Islet precursor cell (in vitro differentiated cells): Measurements from ENCODE around the gene FCRLA.
"Not testable (repeated sequence)": the region's sequence is repeated elsewhere in the genome, so short reads cannot be mapped to it uniquely, and the experiment has no call there.

ENCODE experiments used
- DNase-seq: peaks from one replicate; pipeline ENCODE4 v3.0.0-alpha.2; 2018

Gene FCRLA

DNA sequence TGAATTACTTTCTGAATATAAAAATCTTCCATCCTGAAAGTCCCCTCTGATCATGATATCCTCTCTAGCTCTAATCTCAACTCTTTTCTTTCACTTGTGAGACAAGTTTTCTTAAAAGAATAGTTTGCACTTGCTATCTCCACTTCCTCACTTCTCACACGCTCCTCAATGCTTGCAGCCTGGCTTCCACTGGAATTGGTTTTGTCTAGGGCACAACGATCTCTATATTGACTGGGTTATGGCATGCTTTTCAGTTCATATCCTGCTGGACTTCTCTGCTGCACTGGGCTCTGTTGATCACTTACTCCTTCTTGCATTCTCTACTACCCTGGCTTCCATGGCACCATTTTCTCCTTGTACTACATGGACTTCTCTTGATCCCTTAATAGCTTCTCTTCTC, 474 bp downstream of the FCRLA start:
- no peak for DNase-seq

DNA sequence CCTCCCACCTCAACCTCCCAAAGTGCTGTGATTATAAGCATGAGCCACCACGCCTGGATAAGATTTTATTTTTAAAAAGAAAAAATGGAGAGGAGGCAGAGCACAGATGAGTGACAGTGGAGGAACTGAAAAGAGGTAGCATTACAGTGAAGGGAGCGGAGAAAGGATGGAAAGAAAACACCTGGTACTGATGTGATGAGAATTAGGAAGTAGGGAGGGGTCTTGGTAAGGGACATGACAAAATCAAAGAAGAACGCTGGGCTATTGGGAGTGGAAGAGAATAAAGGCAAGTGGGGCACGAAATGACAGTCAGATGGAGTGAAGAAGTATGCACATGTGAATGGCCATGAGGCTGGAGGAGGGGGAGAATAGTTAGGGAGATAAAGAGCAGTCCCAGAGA, 2.3 kb downstream of the FCRLA start:
- no peak for DNase-seq

DNA sequence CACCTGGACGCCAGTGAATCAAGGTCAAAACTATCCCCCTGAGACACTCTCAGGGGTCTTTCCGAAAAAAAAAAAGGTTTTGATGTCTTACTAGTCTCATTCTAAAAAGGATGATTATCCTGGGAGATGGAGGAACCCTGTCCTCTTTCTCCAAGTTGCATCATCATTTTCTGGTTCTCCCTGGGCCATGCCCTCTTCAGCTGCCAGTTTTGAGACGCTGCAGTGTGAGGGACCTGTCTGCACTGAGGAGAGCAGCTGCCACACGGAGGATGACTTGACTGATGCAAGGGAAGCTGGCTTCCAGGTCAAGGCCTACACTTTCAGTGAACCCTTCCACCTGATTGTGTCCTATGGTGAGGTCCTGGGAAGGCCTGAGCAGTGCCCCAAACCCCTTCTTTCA, 3.5 kb downstream of the FCRLA start:
- no peak for DNase-seq

DNA sequence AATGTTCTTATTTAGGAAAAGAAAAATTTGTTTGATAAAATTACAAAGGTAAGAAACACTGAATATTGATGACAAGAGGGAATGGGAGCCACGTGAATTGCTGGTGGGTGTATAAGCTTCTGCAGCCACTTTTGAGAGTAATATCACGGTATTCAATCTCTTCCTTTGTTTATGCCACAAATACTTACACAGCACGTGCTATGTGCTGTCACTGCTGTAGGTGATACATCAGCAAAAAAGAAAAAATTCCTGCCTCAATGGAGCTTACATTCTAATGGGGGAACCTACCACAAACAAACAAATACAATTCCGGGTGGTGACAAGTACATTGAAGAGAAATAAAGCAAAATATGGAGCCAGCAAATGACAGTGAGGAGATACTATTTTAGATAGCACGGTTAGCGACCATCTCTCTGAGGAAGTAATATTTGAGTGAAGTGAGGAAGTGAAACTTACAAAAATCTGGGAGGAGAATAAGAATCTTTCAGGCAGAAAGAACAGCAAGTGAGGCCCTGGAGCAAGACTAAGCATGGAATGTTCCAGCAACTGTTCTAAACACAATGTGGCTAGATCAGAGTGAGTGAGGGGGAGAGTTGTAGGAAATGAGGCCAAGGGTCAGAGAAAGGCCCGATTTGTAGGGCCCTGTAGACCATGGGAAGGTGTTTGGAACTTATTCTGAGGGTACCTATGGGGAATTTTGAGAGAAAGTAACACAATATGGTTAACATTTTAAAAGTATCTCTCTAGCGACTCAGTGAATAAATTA, 11.7 kb downstream of the FCRLA start:
- no peak for DNase-seq

DNA sequence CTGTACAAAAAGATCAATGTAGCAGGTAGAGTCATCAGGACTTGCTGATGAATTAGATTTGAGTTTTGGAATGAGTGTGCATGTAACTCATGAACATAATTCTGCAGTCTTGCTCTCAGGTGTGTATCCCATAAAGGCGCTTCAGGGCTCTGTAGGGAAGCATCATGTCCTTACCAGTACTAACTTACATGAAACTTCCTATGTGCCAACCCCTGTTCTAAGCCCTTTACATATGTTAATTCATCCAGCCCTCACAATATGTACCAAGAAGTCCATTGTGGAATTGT, 12.2 kb downstream of the FCRLA start:
- no peak for DNase-seq

DNA sequence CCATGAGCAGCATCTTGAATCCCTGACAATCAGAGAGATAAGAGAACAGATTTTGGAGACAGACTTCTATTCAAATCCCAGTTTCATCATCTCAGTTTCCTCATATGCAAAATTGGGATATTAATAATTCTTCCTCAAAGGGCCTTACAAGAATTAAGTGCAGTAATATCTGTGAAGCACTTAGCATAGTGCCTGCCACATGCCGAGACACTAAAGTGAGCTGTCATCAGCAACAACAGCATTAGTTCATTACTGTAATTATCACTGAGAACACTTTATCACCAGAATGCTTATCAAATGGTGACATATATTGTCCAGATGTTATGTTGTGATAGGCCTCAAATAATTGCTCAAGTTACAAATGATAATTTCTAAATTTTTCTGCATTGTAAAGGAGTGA, 13.4 kb downstream of the FCRLA start:
- DNase-seq = no peak

DNA sequence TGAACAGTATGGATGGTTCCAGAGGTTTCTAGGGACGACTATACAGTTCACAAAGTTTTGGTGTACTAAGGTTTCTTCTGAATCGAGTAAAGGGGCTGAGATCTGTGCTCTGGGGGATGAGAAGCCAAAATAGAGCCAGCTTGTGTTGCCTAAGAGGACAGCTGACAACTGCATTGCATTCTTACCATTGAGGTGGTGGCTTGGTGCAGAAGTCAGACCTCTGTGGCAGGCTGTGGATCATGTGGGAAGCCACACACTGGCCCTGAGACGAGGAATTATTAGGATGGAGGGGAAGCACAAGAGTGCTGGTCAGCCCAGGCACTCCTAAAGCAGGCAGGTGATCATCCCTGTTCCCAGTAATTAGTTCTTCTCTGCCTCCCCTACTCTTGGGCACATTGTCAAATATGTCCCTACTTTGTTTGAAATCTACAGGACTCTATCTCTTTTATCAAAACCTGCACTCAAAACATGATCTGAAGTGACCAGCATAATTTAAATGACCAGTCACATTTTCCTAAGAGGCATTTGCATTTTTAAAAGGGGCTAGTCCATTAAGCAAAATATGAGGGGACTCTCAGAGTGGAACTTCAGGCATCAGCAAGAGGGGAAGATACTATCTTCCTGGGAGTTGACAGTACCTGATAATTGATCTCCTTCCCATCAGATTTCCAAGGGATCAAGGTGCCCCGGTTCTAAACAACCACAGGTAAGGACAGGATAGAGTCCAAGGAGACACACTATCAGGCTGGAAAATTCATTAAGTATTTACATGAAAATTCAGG, 14.1 kb downstream of the FCRLA start, which contains the start of gene FCRLB:
TSS of gene FCRLB (plus strand) at position 589 of the 782 bp plus-strand sequence. CDS start 1,129 bp downstream, outside the sequence.
- DNase-seq = no peak

DNA sequence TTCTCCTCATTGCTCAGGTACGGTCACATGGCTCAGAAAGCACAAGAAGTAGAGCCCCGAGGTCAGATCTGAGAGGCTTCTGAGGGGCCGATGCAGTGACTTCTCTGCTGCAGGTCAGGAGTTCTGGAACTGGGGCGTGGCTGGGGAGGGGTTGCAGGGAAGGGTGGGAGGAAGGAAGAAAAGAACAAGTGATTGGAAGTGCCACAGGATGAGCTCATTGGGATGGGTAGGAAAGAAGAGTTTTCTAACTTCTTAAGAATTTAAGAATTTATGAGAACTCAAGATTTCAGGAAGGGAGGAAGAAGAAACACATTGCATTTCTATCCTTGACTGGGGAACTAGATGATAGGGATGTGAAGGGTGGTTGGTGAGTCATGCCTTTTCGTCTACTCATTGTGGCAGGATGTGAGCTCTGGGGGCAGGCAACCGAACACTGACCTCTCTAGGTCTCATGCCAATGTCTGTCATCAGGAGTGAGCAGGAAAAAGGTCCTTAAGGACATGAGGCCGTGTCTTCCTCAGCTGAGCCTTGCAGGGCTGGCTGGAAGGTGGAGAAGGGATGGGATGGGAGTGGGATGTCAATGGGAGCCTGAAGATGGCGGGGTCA, 14.8 kb downstream of the FCRLA start:
- peak; percentile 62 for DNase-seq

DNA sequence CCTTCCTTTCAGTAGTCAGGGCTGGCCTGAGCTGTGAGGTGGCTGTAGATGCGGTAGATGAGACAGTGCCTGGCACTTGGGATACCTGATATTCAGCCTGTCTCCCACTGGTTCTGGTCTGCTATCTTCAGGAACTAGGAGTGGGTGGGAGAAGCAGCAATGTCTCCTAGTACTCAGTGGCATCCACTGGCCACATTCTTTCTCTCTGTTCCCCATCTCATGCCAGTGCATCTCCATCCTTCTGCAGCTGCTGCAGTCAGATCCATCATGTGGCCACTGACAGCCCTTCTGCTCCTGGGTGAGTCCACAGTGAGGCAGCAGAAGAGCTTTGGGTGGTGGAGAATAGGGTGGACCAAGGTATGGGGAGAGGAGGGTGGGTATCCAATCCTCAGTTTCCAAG, 15.4 kb downstream of the FCRLA start:
- no peak for DNase-seq

DNA sequence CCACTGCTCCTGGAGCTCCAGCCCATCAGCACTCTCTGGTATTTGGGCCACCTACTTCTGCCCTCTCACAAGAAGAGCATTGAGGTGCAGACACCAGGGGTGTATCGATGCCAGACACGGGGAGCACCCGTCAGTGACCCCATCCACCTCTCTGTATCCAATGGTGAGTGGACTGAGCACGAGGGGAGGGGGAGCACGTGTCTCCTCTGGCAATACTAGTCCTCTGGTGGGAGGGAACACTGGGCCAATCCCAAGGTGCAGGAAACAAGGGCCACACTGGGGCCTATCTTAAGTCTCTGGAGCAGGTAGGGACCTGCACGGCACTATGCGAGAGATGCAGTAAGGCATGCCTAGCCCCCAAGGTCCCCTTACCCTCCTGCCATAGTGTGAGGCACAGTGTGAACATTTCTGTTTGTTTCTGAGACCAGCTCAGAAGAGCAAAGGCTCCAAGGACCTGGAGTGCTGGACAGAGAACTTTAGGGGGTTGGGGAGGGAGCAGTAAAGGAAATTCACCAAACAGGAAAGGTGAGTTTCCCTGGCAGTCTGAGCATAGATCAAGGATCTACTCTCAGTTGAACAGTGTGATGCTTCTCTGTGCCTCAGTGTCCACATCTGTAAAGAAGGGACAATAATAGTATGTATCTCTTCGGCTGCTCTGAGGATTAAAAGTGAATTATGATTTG, 16.6 kb downstream of the FCRLA start:
- DNase-seq = no peak

DNA sequence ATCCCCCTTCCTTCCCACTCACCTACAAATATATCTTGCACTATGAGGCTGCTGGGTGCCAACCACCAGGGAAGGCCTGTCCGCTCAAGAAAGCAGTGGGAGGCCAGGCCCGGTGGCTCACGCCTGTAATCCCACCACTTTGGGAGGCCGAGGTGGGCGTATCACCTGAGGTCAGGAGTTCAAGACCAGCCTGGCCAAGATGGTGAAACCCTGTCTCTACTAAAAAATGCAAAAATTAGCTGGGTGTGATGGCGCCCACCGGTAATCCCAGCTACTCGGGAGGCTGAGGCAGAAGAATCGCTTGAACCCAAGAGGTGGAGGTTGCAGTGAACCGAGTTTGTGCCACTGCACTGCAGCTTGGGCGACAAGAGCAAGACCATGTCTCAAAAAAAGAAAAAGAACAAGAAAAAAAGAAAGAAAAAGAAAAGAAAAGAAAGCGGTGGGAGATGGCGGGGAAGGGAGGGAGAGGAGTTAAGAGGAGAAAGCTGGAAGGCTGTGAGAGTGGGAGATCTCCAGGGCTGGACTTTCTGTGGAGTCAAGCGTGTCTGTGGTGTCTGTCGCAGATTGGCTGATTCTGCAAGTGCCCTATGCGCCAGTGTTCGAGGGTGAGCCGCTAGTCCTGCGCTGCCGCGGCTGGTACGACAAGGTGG, 18.4 kb downstream of the FCRLA start:
- DNase-seq = not testable (repeated sequence)

DNA sequence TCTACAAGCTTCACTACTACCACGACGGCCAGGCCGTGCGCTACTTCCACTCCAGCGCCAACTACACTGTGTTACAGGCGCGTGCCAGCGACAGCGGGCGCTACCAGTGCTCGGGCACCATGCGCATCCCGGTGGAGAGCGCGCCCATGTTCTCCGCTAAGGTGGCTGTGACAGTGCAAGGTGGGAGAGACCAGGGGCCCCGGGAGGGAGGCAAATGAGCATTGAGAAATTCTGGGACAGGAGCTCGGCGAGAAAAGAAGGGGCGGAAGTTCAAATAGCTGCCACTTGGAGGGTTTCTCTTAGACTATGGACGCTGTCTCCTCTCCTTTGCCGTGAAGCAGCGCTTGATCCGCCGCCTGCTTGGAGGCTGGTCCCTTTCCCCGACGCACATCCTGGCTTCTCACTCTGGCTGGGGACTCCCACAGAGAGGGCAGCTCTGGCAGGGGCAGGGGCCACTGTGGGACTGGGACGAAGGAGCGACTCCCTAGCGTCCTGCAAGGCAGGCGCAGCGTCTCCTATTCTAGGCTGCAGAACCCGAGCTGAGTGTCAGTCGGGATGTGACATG, 19.0 kb downstream of the FCRLA start:
- peak; percentile 82 for DNase-seq

DNA sequence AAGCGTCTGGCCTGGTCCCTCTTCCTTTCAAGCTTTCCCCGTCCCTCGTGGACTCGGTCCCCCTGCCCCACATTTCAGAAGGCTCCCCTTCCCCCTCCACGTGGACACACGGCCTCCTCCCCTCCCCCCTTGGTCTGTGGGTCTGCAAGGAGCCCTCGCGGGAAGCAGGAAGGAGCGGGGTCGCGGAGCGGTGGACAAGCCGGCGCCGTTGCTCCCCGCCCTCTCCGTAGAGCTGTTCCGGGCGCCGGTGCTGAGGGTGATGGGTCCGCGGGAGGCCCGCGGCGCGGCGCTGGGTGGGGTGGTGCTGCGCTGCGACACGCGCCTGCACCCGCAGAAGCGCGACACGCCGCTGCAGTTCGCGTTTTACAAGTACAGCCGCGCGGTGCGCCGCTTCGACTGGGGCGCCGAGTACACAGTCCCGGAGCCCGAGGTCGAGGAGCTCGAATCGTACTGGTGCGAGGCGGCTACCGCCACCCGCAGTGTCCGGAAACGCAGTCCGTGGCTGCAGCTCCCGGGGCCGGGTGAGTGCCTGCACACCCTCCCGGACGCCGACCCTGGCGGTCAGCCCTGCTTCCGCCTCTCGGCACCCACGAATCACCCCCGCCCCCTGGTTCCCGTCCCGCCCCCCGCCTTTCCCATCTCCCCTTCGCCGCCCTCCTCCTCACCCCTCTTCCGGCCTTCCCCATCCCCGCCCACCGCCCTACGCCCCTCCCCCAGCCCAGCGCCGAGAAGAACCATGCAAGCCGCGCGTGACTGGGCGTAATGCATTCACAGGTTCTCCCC, 19.6 kb downstream of the FCRLA start:
- peak; percentile 95 for DNase-seq

DNA sequence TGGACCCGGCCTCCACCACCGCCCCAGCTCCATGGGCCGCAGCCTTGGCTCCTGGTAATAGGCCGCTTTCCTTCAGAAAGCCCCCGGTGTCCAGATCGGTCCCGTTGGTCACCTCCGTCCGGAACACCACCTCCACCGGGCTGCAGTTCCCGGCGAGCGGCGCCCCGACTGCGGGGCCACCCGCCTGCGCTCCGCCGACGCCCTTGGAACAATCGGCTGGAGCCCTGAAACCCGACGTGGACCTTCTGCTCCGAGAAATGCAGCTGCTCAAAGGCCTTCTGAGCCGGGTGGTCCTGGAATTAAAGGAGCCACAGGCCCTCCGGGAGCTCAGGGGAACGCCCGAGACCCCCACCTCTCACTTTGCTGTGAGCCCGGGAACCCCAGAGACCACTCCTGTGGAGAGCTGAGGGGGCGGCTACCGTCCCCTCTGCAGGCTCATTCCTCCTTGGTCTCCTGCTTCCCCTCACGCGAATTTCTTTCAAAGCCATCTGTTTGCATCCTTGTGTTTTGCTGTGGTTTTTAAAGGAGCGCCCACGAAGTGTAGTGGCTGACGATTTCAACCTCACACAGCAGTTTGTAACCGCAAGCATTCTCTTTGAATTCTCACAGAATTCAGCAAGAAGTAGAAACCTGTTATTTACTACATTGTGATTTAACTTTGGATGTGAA, 20.4 kb downstream of the FCRLA start:
- no peak for DNase-seq

DNA sequence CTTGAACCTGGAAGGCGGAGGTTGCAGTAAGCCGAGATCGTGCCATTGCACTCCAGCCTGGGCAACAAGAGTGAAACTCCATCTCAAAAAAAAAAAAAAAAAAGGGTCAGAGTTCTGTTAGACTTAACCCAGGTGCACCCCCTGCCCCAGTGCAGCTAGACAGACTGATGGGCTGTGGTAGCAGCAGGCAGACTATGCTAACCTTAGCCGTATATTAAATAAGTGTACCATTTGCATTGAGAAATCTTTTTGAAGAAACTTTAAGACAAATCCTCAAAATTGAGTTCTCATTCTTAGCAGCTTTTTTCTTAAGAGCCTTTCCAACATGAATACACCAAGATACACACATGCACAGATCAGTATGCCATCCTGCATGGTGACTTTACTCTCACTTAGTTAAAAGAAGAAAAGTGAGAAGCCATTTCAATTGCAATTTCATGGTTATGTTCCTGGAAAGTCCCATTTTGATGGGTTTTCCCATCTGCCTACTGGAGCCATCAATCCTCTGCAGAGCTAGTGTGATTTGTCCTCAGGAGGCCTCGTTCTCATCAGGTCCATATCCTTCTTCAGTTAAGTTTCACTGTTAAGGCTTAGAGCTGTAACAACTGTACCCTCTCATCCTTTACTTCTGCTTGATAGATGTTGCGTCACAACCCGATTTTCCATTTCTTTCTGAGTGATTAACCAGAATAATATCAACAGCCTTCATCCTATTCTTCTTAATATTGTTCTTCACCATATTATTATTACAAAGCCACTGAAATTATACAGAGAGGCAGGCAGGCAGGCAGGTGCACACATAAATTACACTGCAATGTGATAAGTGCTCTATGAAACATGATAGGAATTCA, 21.6 kb downstream of the FCRLA start:
- DNase-seq = no peak

DNA sequence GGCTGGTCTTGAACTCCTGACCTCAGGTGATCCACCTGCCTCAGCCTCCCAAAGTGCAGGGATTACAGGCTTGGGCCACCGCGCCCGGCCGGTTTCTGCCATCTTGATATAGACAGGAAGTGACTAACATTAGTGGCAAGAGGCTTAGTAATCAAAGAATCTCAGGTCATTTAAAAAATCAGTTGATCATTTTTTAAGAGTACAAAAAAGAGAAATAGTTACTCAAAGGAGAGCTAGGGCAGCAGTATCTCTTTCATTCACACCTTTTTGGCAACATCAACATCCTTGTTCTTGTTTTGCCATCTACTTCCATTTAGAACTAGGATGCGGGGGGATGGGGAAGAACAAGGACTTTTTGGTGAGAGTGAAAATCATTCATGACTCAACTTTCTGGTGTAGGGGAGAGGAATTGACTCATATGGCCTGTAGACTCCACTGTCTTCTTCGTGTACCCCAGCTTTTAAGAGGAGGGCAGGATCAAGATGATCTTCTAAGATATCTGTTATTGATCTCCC, 23.1 kb downstream of the FCRLA start:
- no peak for DNase-seq

DNA sequence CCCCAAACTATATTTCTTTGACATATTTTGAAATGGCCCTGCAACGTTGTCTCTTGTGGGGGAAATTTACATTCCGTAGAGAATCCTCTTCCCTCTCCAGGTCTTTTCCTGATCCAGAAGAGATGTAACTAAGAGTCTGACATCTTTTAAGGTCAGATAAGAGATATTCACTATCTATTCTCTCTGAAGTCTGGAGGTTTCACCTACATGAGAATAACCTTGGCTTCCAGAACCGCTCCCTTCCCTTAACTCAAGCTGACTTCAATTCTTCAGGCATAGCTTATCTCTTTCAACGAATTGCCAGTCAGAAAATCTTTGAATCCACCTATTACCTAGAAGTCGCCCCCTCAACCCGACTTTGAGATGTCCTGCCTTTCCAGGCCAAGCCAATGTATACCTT, 24.2 kb downstream of the FCRLA start:
- DNase-seq = no peak

DNA sequence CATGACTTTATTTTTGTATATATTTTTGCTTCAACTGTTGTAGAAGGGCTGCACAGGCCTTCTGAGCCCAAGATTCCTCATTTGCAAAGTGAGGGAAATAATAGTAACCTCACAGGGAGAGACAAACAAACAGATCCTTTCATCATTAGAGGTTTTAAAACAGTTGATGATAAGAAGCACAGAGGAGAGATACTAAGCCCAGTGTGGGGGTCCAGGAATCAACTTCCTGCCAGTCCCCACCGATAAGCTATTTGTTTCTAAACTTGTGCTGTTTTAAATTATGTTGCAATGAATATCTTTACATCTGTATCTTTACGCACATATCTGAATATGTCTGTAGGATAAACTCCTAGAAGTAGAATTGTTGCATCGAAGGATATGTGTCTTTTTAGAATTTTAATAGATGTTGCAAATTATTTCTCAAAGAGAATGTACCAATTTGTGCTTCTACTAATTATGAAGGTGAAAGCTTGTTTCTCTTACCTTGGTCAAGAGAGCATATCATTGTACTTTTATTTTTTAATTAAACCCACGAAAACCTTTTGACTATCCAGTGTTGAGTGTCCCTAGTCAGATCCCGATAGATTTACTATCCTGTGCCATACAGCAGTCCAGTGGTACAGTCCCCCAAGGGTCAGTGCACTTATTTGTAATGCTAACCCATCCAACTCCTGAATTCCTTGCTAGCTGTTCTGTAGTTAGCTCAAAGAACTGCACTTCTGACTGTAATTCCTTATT, 25.1 kb downstream of the FCRLA start:
- DNase-seq = no peak

DNA sequence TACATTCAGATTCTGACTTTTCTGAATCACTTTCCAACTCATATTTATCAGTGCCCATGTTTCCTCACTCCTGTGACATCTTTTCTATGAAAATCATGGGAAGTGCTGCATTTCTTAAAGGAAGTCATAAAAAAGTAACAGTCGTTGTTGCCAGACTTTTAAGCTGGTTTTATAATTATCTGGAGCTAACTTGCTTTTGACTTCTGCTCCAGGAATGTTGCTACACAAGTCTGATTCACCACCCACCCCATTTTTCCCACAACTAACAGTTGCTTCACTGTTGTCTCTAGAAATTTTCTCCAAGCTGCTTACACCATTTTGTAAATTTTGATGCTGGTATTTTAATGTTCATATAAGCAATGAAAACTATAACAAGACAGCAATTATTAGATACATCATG, 26.5 kb downstream of the FCRLA start:
- DNase-seq = no peak
